Lower leg skin (tissue), 3 donors: ENCODE results near the gene DIRAS1.

Source experiments
- CTCF ChIP-seq, 3 donors: fragments of 450-650 bp; IDR thresholded peaks; one replicate each; pipeline ENCODE4 v1.5.1; 2016; ENCODE audit warnings: antibody characterized with exemption in 3 of 3, mild to moderate bottlenecking in 3 of 3, moderate library complexity in 2 of 3
- POLR2A ChIP-seq, 2 donors: fragments of 450-650 bp; IDR thresholded peaks; one replicate each; pipeline ENCODE4 v1.6.1; 2016 to 2017; ENCODE audit warnings: antibody characterized with exemption in 2 of 2, mild to moderate bottlenecking in 1 of 2, moderate library complexity in 1 of 2

GRCh38 chr19:2721570-2722540 is 683 bp upstream of the DIRAS1 start:
- TF ChIP-seq POLR2A (IDR thresholded peaks at IDR 0.05): no peak
- TF ChIP-seq CTCF (IDR thresholded peaks at IDR 0.05): no peak
